OCI-M2 (cell line): ENCODE data around the gene RBM20.
"Not testable (repeated sequence)": the region's sequence is repeated elsewhere in the genome, so short reads cannot be mapped to it uniquely, and the experiment has no call there.

Source experiments
- DNase-seq: peaks from one replicate; lab custom pipeline; 2025; ENCODE audit not compliant: unreplicated experiment; lab: John Stamatoyannopoulos, UW

RBM20 gene

DNA sequence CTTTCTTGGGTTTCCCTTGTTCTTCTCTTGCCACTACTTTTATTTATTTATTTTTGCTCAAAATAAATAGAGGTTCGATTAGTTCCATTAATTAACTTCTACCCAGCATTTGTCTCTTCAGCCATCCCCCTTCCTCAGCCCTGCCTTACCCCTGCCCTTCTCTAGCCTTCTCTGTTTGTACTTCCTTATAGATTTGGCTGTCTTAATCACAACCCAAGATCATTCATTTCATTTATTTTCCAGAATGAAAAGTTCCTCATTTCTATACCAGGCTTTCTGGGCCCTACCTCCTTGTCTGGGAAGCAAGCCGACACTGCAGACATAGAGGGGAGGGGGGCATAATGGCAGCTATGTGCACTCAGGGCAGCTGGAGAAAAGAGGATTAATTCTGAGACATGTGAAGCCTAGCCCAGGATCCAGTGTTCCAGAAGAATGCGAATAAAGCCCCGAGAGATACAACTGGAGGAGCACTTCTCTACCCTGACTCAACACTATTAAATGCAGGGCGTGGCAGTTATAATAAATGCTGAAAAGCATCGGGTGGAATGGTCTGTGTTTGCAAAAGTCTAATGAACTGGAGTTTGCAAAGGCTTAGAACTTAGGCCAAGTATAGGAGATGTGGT is 221.2 kb downstream of the RBM20 start:
- DNase-seq, result no peak

DNA sequence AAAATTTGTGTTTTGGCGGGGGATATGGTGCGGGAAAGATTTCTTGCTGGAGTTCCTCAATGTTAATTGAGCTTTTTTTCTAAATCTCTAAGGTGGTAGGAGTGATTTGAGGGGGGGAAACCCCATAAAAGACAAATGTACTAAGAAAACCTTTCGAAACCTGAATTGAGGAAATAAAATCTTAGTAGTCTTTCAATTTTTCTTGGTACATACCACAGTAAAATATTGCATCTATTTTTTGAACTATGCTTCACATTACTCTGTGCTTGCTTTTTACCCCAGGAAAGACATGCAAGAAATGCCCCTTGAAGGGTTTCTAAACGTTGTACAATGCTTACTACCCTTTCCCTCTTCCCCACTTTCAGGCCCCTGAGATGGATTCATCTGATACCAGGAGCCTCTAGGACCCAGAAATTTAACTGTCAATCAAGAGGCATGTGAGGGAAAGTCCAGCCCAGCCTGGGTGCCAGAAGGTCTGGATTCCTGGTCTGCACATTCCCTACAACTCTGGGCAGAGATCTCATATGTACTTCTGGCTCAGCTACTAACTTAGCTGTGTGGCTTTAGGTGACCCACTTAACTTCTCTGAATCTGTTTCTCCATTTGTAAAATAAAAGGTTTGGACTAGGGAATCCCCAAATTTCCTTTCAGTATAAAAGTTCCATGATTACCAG is 221.8 kb downstream of the RBM20 start:
- DNase-seq, result no peak

DNA sequence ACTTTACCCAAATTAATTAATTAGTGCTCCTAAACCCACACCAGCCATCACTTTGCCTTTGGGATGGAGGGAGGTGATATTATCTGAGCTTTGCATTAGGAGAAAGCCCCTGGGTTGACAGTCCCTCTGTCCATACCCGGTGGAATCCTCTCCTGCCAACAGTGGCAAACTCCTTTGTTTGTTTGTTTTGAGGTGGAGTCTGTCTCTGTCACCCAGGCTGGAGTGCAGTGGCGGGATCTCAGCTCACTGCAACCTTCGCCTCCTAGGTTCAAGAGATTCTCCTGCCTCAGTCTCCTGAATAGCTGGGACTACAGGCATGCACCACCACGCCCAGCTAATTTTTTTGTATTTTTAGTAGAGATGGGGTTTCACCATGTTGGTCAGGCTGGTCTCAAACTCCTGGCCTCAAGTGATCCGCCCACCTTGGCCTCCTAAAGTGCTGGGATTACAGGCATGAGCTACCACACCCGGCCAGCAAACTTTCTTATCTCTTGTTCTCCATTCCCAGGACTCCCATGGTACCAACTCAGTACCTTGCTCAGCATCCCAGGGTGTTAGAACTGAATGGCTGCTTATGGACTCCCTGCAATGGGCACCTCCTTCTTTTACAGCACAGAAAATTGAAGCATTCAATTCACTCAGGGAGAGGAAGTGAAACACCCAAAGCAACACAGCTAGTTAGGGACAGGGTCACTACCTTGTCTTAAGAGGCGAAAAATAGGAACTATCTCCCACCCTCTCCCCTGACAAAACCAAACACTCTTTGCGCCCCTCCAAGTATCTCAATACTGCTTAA is 223.1 kb downstream of the RBM20 start:
- not testable (repeated sequence) for DNase-seq

DNA sequence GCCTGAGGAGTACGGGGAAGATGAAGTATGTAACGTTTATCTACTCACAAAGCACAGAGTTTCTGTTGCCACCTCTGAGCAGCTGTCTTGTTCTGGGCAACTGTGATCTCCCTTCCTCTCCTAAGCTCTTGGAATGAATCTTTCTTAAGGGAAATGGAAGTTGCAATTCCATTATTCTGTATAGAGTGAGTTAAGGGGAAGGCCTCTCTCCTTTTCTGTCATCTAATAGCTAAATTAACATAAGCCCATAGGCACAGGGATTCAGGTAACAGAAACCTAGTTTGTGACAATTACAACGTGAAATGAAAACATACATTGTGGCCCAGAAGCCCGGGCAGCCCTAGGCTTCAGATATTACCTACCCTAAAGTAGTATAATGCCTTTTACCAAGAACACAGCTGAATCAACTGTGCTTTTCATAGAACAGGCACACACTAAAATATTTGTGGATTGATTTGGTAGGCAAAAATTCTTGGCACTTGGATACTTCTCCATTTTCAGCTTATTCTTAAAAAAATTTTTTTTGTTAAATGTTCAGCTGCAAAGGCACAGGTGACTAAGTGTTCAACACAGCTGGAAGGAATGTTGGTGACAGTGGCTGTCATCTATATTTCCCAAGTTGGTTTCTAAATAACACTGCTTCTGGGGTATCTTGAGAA is 223.8 kb downstream of the RBM20 start:
- no peak for DNase-seq

DNA sequence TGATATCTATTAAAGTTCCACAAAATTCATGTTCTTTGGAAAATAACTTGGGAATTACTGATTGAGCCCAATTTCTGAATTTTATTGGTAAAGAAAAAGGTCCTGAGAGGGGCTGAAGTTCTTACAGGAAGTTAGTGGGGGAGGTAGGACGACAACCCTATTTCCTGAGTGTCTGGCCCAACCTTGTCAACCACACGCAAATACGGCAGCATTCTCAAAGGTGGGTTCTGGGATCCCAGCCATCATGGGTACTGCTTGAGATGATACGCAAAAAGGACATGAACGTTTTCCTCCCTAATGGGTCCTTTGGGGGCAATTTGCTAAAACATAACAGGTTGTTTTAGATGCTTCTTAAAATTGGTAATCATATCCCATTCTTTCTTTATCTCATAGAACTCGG is 224.8 kb downstream of the RBM20 start:
- no peak for DNase-seq

DNA sequence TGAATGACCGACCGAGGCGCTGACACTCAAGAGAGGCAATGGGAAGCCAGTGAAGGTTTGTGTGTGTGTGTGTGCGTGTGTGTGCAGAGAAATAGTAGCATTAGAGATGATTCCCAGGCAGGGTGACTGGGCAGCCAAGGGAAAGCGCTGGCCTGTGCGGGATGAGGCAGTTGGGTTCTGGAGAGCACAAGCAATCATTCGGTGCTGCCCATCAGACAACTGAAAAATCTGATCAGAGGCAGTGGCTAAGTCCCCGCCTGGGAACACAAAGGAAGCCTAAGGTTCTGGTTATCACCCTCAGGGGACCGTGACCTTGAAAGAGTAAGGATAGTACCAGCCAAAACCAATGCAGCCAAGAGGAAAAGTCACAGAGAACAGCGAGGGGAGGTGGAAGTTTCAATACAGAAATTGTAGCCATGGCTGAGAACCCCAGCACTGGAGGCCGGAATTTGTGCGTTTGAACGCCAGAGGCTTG is 226.7 kb downstream of the RBM20 start:
- no peak for DNase-seq

DNA sequence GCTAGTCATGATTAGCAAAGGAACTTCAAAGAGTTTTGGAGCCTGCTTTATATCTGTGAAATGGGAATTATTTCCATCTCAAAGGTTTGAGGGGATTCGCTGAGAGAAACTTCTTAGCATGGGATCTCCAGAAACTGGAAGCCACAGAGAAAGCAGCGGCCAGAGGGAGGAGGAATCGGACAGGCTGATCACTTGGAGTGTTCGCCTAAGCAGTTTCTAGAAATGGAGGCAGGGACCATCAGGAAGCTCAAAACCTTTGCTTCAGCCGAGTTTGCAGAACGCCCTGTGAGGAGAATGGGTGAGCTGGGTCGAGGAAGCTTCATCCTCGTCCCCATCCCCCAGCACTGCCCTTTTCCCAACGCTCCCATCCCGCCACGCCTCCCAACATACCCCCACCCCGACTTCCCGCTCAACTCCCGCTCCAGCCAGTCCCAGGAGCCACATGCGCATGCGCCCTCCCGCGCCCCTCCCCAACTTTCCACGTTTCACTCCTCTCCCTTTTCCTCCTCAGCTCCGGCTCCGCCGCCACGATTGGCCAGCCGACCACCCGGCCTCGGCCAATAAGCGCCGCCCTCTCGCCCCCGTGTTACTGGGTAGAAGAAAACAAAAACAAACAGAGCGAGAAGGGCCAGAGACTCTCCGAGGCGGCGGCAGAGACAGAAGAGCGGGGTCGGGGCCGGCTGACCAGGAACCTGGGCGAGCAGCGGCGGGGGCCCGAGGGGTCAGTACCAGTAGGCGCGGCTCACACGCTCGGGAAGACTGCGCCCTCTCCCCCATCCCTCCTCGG is 227.4 kb downstream of the RBM20 start, which contains the start of gene PDCD4:
Gene PDCD4, plus strand, starts transcription at position 631 of the 787 bp plus-strand sequence. CDS start 4,100 bp downstream, outside the sequence.
- peak; percentile 81 for DNase-seq

DNA sequence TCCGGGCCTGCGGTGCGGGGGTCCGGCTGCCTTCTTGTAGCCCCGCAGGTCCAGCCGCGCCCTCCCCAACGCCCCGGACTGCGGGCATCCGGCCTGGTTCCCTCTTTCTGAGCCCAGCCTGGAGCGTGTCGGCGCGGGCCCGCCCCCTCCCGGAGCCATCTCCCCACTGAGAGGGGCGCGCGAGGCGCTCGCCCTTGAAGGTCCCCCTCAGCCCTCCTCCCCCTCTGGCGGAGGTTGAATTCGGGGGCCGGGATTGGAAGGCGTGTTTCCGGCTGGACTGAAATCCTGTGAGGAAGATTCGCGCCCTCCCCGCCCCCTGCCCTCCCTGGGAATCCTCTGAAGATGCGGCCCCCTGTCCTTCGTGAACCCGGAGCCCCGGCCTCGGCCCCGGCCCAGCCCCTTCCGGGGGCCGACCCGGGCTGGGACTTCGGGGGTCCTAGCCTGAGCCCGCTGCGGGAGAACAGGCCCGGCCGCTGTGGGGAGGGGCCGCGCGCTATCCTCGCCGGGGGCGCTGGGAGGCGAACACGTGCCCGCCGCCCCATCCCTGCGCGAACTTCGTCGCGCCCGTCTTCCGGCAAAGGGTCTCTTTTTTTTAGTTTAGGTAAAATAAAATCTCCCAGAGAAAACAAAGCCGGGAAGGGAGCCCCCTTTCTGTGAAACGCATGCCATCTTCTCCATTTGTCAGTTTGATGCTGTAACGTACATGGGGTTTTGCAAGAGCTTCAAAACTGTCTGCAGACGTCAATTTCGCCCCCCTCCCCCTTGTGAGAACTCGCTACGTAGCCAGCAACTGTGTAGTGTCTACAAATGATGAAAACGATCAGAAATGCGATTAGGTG is 228.2 kb downstream of the RBM20 start:
- DNase-seq, result no peak

DNA sequence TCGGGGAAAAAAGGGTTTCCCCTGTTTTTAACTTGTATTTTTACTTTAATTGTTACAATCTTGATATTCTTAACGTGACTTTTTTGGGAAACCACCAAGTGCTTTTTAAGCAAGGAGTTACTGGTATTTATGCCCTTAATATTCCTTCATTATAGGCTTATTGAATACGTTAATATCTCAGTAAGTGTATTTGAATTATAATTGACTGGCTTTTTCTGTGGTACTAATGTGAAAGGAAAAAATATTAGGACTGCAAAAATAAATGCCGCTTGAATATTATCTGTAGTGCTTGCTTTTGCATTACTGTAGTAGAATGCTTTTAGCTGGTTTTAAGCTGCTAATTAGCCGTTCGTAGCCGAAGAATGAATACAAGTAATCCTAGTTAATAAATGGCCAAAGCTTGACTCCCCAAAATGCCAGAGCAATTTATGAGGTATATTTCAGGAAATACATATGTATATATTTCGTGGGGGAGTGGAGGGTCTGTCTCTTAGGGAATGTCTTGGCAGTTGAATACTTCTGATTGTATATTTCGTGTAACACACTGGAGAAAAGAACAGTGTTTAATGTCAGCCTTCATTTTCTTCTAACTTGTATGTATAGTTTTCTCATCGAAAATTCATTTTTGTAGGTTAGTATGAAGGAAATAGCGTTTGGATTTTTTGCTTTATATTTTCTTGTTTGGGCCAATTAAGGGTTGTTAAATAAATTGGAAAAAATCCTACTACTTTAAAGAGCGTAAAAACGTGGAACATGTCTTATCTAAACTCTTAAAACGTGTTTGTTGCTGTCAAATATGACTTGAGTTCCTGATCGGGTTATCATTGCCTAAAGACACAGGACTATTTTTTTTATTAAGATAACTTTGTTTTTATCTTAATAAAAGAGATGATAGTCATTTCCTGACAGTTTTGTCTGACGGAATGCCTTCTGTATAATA is 229.1 kb downstream of the RBM20 start:
- no peak for DNase-seq

DNA sequence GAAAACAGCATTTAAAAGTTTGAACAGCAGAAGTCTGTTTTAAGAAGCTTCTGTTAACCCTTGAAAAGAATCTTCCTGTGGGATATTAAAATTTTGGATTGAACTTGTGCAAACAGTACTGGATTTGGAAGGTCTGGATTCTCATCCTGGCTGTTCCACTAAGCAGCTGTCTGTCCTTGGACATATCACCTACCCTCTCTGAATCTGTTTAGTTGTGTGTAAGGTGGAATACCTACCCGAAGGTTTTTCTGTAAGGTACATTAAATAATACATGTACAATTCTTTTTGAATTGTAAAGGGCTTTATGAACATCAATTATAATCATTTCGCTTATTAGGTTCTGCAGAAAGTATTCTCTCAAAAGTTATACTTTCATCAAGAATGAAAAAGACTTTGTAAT is 229.8 kb downstream of the RBM20 start:
- no peak for DNase-seq

DNA sequence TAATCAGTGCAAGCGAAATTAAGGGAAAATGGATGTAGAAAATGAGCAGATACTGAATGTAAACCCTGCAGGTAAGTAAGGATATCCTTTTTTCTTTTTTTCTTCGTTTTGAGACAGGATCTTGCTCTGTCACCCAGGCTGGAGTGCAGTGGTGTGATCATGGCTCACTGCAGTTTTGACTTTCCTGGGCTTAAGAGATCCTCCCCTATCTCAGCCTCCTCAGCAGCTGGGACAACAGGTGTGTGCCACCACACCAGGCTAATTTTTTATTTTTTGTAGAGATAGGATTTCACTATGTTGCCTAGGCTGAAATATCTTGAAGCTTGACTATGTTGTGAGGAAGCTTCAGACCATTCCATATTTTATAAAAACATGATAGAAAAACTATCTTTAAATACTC is 231.9 kb downstream of the RBM20 start:
- DNase-seq, result no peak

DNA sequence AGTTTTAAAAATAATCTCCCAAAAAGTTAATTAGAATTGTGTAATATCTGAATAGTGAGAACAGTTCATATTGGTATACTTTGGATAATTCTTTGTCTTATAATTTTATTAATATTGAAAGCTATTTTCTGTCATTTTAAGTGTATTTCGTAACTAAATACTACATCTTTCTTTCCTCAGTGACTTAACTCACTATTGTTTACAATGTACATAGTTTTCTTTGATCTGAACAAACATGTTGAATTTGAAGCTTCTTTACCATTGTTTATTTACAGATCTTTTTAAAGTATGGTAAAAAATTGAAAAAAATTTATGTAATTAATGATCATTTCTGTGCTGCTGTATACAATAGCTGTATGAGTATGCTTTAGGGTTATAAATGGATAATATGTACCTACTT is 232.7 kb downstream of the RBM20 start:
- no peak for DNase-seq

DNA sequence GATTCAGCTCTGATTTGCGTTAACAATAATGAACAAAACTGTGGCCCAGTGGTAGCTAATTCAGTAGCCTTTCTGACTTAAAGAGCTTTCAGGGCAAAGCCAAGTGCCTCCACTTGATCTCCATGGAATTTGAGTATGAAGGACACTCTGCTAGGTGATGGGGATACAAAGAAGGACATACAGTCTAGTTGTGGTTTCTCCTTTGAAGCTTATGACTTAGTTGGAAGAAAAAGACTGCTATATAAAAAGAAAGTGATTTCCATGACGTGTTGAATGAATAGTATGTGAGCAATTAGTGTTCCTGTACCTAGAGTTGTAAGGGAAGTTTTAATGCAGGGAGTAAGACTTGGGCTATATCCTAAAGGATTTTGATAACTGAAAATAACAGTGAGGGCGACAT is 235.9 kb downstream of the RBM20 start:
- DNase-seq, result no peak

DNA sequence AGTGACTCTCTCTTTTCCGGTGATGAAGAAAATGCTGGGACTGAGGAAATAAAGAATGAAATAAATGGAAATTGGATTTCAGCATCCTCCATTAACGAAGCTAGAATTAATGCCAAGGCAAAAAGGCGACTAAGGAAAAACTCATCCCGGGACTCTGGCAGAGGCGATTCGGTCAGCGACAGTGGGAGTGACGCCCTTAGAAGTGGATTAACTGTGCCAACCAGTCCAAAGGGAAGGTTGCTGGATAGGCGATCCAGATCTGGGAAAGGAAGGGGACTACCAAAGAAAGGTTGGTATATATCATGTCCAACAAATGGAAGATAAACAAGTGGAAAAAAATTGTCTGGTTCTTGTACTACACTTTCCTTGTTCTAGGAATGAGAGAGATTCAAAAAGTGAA is 237.1 kb downstream of the RBM20 start:
- no peak for DNase-seq

DNA sequence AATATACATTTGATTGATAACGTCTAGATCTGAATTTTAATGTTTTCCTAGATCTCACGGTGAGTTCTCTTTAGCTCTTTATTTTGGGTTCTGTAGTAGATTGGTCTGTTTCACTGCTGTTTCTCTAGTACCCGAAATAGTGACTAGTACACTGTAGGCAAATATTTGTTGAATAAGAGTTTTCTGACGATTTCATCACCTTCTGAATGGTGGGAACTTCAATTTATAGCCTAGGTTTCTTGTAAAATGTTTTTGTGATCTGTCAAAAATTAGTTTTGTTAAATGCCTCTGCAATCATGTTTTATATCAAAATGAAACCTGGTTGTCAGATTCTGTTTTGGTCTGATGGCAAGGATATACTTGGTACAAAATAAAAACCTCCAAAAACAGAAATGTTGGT is 237.8 kb downstream of the RBM20 start:
- no peak for DNase-seq

DNA sequence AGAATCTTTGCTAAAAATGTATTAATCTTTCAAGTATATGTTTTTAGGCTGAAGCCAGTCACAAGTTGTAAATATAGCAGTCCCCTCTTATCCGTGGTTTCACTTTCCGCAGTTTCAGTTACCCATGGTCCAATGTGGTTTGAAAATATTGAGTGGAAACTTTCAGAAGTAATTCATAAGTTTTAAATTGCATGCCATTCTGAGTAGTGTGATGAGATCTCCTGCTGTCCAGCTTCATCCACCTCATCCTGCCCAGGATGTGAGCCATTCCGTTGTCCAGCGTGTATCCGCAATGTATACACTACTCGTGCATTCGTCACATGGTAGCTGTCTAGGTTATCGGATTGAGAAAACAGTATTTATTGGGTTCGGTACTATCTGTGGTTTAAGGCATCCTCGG is 239.8 kb downstream of the RBM20 start:
- no peak for DNase-seq

DNA sequence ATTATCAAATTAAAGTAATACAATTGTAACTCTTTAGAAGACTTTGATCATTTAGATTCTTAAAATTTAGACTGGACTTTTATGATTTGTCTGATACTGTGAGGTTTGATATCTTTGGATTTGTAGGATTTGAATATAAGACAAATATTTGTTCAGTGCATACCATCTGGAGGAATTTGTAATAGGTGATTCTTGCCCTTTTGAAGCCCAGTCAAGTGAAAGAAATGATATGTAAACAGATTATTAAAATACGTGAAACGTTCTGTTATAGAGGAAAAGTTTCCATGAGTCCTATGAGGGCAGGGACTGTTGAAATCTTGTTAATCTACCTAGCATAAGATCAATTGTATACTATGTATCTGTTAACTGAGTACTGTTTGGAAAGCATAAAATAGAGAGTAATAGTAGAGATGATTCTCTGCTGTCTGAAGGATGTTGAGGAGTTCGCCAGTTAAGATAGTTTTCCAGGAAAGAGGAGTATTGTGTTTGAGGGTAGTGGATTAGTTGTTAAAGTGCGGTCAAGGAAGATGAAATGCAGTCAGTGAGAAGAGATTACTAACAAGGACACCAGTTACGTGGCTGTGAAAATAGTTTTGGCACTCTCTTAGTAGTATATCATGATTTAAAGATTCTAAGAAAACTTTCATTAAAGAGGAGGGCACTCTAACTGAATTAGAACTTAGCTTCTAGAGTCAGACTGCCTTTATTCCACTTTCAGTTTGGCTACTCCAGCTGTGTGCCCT is 242.0 kb downstream of the RBM20 start:
- no peak for DNase-seq

DNA sequence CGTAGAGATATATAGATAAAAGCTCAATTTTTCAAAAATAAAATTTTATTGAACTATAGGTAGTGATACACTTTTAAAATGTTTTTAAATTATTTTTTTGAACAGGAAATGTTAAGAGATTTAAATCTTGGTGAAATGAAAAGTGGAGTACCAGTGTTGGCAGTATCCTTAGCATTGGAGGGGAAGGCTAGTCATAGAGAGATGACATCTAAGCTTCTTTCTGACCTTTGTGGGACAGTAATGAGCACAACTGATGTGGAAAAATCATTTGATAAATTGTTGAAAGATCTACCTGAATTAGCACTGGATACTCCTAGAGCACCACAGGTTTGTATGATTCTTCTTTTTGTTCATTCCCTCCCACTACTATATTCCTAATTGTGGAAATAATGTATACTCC is 243.4 kb downstream of the RBM20 start:
- DNase-seq, result no peak
